SJSA1 (cell line): ENCODE data around the gene MORN5. TPM values are rescaled to one million over a fixed set of nuclear protein-coding genes. Genes with fewer than 3 reads are reported as not detected.

ENCODE experiments used
- DNase-seq, 2 experiments: peaks; one replicate each; pipeline ENCODE4 v3.0.0-alpha.2; 2015 to 2020; ENCODE audit warnings: low spot score in 2 of 2, low read depth in 1 of 2
- H3K27ac ChIP-seq: fragments of 250-450 bp; sonication (Bioruptor Pico); 2 replicates; pipeline ENCODE4 v1.5.1; 2020; ENCODE audit warnings: mild to moderate bottlenecking, moderate library complexity
- H3K27me3 ChIP-seq: fragments of 250-450 bp; sonication (Bioruptor Pico); replicated peaks from 2 replicates; pipeline ENCODE4 v1.5.1; 2020; ENCODE audit warnings: mild to moderate bottlenecking, moderate library complexity
- H3K36me3 ChIP-seq: fragments of 250-450 bp; sonication (Bioruptor Pico); 2 replicates; pipeline ENCODE4 v1.5.1; 2020; ENCODE audit warnings: mild to moderate bottlenecking
- H3K4me1 ChIP-seq: fragments of 250-450 bp; sonication (Bioruptor Pico); replicated peaks from 2 replicates; pipeline ENCODE4 v1.6.1; 2021; ENCODE audit warnings: mild to moderate bottlenecking
- H3K4me3 ChIP-seq: fragments of 250-450 bp; sonication (Bioruptor Pico); 2 replicates; pipeline ENCODE4 v1.5.1; 2020; ENCODE audit warnings: mild to moderate bottlenecking
- H3K9me3 ChIP-seq: fragments of 250-450 bp; sonication (Bioruptor Pico); replicated peaks from 2 replicates; pipeline ENCODE4 v1.5.1; 2020; ENCODE audit warnings: mild to moderate bottlenecking
- total RNA-seq: library from RNA; depleted of rRNA; stranded (reverse); fragments of >200 nt; shearing (Covaris generic); gene quantifications from 2 replicates; pipeline ENCODE4 v1.2.3, GENCODE V29; 2014

The MORN5 gene
- total RNA-seq, 1 experiment from 2014 or later: not detected

DNA sequence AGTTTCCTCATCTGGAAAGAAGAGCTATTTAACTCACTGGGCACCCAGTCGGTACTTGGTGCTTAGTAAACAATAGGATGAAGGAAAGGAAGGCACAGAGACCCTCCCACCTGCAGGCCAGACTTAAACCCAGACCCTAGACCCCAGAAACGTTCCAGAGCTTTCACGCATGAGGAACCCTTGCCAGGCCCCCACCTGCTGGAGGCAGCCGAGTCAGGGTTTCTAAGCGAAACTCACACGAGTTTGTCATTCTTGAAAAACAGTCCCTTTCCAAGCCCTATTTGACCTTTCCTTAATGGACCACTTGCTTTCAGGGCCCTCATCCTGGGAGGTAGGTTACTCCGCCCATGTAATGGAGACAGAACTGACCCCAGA is 30.8 kb upstream of the MORN5 start:
- no peak overlapping the region for H3K27ac ChIP-seq
- H3K4me1 ChIP-seq: peaks cover 21% of the 10 kb centered on the region
- DNase-seq: no peak
- no peaks in the 10 kb centered on the region for H3K36me3 ChIP-seq
- no peaks in the 10 kb centered on the region for H3K27me3 ChIP-seq
- no peak overlapping the region for H3K4me3 ChIP-seq
- H3K9me3 ChIP-seq: no peaks in the 10 kb centered on the region

DNA sequence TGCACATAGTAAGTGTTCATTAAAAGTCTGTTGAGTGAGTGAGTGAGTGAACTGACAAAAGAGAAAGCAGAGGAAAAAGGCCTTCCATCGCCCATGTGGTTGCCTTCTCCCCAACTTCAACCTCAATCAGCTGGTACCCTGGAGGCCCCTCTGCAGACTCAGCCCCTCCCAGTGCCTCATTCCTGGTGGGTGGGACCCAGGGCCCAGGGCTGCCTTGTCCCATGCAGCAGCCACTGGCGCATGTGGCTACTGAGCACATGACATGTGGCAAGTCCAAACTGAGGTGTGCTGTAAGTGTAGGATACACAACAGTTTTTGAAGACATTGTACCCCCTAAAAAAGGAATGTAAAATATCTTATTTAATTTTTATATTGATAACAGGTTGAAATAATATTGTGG is 29.7 kb upstream of the MORN5 start:
- H3K9me3 ChIP-seq: no peaks in the 10 kb centered on the region
- DNase-seq: no peak
- H3K4me1 ChIP-seq: peaks cover 31% of the 10 kb centered on the region
- no peaks in the 10 kb centered on the region for H3K36me3 ChIP-seq
- no peak overlapping the region for H3K4me3 ChIP-seq
- H3K27ac ChIP-seq: no peak overlapping the region
- H3K27me3 ChIP-seq: no peaks in the 10 kb centered on the region

DNA sequence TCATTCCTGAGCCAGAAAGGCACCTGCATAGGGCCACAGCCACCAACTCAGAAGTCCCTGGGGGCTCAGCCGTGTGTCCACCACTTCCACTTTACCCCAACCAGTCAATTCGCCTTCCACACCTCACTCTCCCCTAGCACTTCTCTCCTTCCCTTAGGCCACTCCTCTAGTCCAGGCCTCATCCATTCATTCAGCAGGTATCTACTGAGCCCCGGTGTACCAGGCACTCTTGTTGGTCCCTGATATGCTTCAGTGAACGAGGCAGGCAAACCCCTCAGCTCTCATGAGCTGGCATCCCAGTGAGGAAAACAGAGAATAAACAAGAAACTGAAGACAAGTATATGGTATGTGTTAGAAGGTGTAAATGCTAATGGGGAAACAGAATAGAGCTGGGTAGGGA is 28.9 kb upstream of the MORN5 start:
- no peak for DNase-seq
- Histone ChIP-seq H3K27me3 (no peaks in the 10 kb centered on the region), H3K36me3 (no peaks in the 10 kb centered on the region), H3K4me3 (no peak overlapping the region), H3K27ac (no peak overlapping the region), H3K9me3 (no peaks in the 10 kb centered on the region), H3K4me1 (peaks cover 33% of the 10 kb centered on the region)

DNA sequence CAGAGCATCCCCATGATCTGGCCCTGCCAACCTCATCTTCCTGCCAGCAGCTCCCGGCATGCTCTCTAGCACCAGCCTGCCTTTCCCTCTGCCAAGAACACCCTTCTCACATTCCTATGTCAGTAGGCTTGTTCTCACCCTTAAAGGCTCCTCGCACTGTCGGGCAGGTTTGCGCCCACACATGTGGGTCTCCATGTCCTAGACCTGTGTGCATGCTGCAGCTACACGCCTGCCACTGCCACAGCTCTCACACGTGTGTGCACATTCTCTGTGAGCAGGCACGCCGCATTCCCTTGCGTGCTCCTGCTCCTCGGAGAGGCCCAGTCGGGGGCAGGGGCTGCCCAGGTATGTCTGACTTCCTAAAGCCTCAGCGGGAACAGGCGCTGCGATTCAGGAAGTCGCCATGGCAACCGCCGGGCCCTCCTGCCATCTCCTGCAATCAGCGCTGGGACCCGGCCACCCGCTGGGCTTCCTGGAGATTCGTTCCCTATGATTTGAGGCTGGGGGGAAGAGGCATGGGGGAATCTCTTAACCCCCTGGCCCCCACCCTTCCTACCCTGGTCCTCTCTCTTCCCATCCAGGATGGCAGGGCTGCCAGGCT is 28.2 kb upstream of the MORN5 start:
- no peaks in the 10 kb centered on the region for H3K36me3 ChIP-seq
- no peak overlapping the region for H3K4me3 ChIP-seq

DNA sequence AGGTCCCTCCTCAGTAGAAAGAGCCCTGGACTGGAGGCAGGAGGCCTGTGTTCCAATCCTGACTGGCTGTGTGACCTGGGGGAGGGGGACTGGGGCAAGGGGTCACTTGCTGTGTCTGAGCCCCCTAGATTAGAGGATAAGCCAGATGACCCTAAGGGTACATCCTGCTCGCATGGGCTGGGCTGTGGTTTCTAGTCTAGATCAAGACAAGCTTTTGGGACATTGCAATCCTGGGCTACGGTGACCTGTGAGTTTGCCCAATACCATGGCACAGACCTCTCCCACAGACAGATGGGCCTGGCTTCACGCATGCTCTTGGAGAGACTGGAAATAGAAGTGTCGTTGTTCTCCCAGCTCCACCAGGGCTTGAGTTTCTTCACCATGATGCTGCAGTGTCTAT is 27.2 kb upstream of the MORN5 start:
- Histone ChIP-seq H3K27me3 (no peaks in the 10 kb centered on the region), H3K4me3 (no peak overlapping the region), H3K36me3 (no peaks in the 10 kb centered on the region), H3K27ac (no peak overlapping the region), H3K4me1 (peaks cover 28% of the 10 kb centered on the region), H3K9me3 (no peaks in the 10 kb centered on the region)
- DNase-seq: no peak

More for the DNA sequence above, 28.2 kb upstream of the MORN5 start:
- Histone ChIP-seq H3K27ac (no peak overlapping the region), H3K4me1 (peaks cover 29% of the 10 kb centered on the region), H3K9me3 (no peaks in the 10 kb centered on the region), H3K27me3 (no peaks in the 10 kb centered on the region)
- no peak for DNase-seq

DNA sequence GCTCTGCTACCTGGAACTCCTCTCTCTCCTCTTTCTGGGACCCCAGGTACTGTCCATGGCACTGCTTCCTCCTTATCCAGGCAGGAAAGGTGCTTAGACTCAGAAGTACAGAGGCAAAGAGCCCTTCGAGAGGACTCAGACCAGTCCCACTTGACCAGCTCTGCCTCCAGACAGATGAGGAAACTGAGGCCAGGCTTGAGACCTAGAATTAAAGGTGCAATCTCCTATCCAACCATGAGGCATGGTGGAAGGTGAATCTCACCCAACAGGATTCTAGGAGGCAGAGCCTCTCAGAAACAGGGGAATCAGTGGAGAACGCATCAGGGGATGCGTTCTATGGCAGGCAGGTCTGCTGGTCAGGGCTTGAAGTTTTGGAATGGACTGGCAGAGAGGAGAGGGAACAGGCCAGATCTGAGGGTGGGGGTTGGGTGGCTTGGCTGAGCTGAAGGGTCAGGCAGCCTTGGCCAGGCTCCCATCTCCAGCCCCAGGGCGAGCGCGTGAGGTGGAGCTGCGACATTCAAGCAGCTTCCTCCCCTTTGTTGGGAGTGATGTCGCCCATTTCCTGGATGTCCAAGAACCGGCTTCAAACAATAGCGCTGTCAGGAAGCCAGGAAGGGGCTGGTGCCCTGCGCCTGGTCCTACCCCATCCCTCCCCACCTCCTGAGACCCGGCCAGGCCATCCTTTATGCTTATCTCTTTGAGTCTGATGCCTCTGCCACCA is 26.3 kb upstream of the MORN5 start:
- peaks cover 28% of the 10 kb centered on the region for H3K4me1 ChIP-seq
- DNase-seq: no peak
- H3K36me3 ChIP-seq: no peaks in the 10 kb centered on the region
- H3K4me3 ChIP-seq: no peak overlapping the region
- no peak overlapping the region for H3K27ac ChIP-seq
- no peaks in the 10 kb centered on the region for H3K9me3 ChIP-seq
- no peaks in the 10 kb centered on the region for H3K27me3 ChIP-seq

DNA sequence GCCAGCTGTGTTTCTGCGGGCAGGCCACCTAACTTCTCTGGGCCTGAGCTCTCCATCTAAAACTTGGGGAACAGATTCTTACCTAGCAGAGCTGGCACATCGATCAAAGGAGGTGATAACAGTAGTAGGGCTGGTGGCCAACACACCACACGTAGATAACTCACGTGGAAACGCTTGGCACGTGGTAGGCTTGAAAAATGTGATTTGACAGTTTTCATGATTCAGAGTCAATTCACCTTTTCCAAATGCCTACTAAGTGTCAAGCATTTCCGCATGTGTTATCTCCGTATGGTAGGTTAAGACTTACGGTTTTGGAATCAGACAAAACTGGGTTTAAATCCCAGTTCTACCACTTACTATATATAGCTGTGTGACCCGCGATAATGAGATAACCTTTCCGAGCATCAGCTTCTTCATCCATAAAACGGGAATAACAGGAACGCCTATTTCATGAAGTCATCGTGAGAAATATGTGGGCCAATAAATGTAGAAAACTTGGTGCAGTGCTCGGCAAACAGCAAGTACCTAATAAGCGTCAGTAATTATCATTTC is 25.6 kb upstream of the MORN5 start:
- Histone ChIP-seq H3K27me3 (no peaks in the 10 kb centered on the region), H3K4me3 (no peak overlapping the region), H3K9me3 (no peaks in the 10 kb centered on the region), H3K36me3 (no peaks in the 10 kb centered on the region), H3K27ac (peak overlapping the region; percentile 48; the same call in 1 of the 2 replicates), H3K4me1 (peaks cover 29% of the 10 kb centered on the region)
- DNase-seq: peak in 1 of 2 experiments; percentile 12

DNA sequence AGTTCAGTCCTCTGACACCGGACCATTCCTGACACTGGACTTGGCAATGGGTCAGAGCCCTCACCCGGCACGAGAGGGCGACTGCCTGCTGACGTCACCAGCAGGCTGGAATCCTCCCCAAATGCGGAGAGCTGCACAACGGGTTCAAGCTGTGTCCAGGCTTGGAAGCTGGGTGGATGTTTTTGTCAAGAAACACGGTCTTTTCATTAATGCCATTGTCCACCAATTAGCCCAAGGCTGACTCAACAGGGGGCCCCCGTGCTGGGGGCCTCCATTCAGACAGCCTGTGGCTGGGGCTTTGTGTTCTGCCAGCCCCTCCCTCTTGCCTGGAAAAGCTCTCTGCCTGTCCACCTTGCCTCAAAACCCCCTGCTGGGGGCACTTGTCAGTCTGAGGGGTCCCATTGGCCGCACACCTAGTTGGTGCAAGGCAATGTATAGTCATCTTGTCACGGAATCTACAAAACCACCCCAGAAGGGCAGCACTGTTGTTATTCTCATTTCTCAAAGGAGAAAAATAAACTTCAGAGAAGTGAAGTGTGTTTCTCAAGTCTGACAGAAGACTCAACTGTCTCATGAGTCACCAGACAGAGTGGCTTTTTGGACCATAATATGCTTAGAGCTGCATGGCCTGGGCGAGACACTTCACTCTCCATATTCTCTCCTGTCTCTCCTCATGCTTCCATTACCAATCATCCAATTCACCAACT is 24.7 kb upstream of the MORN5 start:
- H3K9me3 ChIP-seq: no peaks in the 10 kb centered on the region
- no peaks in the 10 kb centered on the region for H3K36me3 ChIP-seq
- peak overlapping the region; percentile 48 for H3K27ac ChIP-seq
- no peaks in the 10 kb centered on the region for H3K27me3 ChIP-seq
- H3K4me1 ChIP-seq: peaks cover 31% of the 10 kb centered on the region
- H3K4me3 ChIP-seq: no peak overlapping the region
- DNase-seq: peak; percentile 82 to 87

DNA sequence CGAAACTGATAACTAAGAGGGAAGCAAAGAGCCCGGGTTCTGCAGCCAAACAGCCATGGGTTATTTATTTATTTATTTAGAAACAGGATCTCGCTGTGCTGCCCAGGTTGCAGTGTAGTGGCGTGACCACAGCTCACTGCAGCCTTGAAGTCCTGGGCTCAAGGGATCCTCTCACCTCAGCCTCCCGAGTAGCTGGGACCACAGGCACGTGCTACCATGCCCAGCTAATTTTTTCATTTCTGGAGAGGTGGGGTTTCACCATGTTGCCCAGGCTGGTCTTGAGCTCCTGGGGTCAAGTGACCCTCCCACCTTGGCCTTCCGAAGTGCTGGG is 24.2 kb upstream of the MORN5 start:
- Histone ChIP-seq H3K4me1 (peaks cover 31% of the 10 kb centered on the region), H3K9me3 (no peaks in the 10 kb centered on the region), H3K4me3 (no peak overlapping the region), H3K36me3 (no peaks in the 10 kb centered on the region), H3K27ac (peak overlapping the region; percentile 48), H3K27me3 (no peaks in the 10 kb centered on the region)
- no peak for DNase-seq

DNA sequence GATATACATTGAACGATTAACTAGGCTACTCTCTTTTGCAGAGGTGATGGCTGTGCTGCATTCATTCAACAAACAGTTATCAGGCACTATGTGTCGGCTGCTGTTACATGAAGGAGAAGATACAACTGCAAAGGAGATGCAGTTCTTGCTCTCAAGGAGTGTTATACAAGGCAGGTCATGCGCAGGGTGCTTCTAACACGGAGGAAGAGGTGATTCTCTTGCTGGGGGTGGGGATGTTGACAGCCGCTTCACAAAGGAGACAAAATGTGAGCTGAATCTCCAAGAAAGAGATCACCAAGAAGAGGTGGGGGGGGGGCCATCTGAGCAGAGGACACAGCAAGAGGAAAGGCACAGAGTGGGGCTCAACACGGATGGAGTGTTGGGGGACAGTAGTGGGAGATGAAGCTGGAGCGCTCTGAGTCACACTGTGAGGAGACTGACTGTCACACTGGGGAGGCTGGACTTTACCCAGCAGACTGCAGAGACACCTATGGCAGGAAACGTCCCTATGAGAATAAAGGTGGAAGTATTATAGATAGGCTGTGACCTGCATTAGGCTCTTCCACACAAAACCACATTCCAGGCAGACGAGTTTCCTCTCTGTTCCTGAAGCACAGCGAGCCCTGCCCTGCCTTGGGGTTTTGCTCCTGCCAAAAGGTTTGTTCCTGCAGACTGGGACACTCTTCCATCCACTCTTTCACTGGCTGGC is 21.0 kb upstream of the MORN5 start:
- H3K4me3 ChIP-seq: no peak overlapping the region
- no peaks in the 10 kb centered on the region for H3K9me3 ChIP-seq
- DNase-seq: no peak
- H3K27ac ChIP-seq: no peak overlapping the region
- H3K27me3 ChIP-seq: no peaks in the 10 kb centered on the region
- peaks cover 16% of the 10 kb centered on the region for H3K36me3 ChIP-seq
- peaks cover 28% of the 10 kb centered on the region for H3K4me1 ChIP-seq

DNA sequence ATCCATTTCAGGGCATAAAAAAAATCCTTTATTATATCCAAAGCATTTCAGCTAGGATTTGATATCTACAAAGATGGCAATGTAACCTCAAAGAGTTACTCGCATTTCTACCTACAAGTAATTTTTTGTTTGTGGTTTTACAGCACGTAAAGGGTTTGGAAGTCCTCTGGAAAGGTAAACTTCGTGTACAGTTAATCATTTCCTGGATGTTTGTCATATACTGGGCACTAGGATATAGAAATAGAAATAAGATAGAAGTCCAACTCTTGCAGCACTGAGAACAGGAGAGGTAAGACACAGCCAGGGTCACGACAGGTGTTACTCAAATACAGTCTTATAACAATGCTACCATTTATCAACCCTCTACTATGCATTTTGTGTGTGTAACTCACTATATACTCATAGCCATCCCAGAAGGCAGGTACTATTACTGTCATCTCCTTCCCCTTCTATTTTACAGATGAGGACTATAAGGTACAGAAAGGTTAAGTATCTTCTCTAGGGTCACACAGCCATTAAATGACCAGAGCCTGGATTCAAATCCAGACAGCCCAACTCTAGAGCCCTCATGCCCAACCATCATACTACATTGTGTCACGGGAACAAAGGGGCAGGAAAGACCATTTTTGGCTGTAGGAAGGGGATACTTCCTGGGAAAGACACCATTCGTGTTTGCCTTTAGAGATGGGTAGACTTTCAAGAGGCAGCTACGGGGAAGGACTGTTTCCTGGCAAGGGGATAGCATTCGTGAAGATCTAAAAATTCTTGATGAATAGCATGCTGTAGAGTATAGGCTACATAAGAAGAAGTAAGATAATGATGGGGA is 19.1 kb upstream of the MORN5 start:
- H3K9me3 ChIP-seq: no peaks in the 10 kb centered on the region
- H3K4me3 ChIP-seq: no peak overlapping the region
- no peak for DNase-seq
- no peak overlapping the region for H3K27ac ChIP-seq
- peaks cover 19% of the 10 kb centered on the region for H3K36me3 ChIP-seq
- no peaks in the 10 kb centered on the region for H3K27me3 ChIP-seq
- H3K4me1 ChIP-seq: peaks cover 9% of the 10 kb centered on the region

DNA sequence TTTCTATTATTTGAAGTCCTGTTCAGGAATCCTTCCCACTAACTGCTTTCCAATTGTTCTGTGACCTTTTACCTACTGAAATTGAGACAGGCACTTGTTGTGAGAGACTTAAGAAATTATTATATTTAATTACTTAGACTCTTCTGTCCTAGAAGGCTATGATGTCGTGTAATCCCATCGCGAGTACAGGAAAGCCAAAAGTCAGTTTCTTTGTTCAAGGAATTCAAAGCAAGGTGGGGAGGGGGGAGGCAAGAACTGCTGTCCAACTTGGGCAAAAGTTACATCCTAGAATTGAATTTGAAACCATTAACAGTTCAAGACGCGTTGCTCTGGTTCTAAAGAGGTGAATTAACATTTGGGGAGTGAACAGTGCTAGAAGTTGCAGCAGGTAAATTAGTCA is 18.0 kb upstream of the MORN5 start:
- H3K9me3 ChIP-seq: no peaks in the 10 kb centered on the region
- DNase-seq: no peak
- H3K4me1 ChIP-seq: 0 out of 2 replicates have a peak, but pooled peaks cover 3% of the 10 kb centered on the region
- H3K27ac ChIP-seq: no peak overlapping the region
- peaks cover 22% of the 10 kb centered on the region for H3K36me3 ChIP-seq
- H3K4me3 ChIP-seq: no peak overlapping the region
- H3K27me3 ChIP-seq: no peaks in the 10 kb centered on the region

DNA sequence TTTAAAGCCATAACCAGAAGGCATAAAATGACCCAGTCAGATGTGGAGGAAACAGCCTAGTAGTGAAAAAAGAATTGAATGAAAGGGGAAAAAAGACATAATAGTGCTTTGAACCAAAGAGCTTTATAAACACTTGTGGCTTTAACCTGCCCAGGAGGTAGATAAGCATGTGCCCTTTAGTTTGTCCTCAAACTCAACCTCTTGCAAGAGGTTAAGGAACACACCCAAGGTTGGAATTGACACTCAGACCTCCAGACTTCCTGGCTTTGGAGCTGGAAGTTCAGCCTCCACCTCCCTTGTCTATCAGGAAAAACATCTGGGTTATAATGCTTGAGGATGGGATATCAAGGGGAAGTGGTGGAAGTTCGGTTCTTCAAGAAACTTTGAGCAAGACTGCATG is 16.4 kb upstream of the MORN5 start:
- Histone ChIP-seq H3K27ac (no peak overlapping the region), H3K9me3 (no peaks in the 10 kb centered on the region), H3K27me3 (no peaks in the 10 kb centered on the region), H3K4me3 (no peak overlapping the region), H3K4me1 (0 out of 2 replicates have a peak, but pooled peaks cover 3% of the 10 kb centered on the region), H3K36me3 (peaks cover 29% of the 10 kb centered on the region)
- DNase-seq: no peak
